HepG2 (cell line): ENCODE measurements around the gene STAT5A. TPM values are rescaled to one million over a fixed set of nuclear protein-coding genes. Genes with fewer than 3 reads are reported as not detected.
A peak's percentile ranks its signal among the peaks of the same experiment; 100 is the strongest.

ENCODE experiments used
- GABPB1 ChIP-seq: IDR thresholded peaks from 2 replicates; pipeline ENCODE4 v1.6.1; 2016; ENCODE audit warnings: mild to moderate bottlenecking, missing genetic modification reagents, moderate library complexity, missing compliant biosample characterization
- GATAD1 ChIP-seq: IDR thresholded peaks from 2 replicates; pipeline ENCODE4 v1.6.1; 2016; ENCODE audit warnings: missing genetic modification reagents, missing compliant biosample characterization
- KAT7 ChIP-seq: IDR thresholded peaks from 2 replicates; pipeline ENCODE4 v1.6.1; 2018; ENCODE audit warnings: borderline replicate concordance, missing compliant biosample characterization
- KDM3A ChIP-seq: IDR thresholded peaks from 2 replicates; pipeline ENCODE4 v1.6.1; 2018; ENCODE audit warnings: low read depth, missing compliant biosample characterization
- LCORL ChIP-seq, 2 experiments: fragments of 450-650 bp in 1 of 2; sonication (generic) in 1 of 2; formaldehyde crosslinking in 1 of 2; IDR thresholded peaks; 2 replicates each; pipeline versions ENCODE4 v1.5.0 to v1.6.1; 2017 to 2020; ENCODE audit warnings: antibody characterized with exemption in 1 of 2, missing genetic modification reagents in 1 of 2
- MTA1 ChIP-seq: sonication (generic); formaldehyde crosslinking; IDR thresholded peaks from 2 replicates; pipeline ENCODE4 v1.4.0; 2020; ENCODE audit warnings: missing genetic modification reagents, mild to moderate bottlenecking, borderline replicate concordance
- PHF5A ChIP-seq: IDR thresholded peaks from one replicate; pipeline ENCODE4 v1.6.1; 2018; ENCODE audit warnings: low read depth, missing genetic modification reagents; ENCODE audit not compliant: unreplicated experiment
- ZNF441 ChIP-seq: sonication (generic); formaldehyde crosslinking; IDR thresholded peaks from 2 replicates; pipeline ENCODE4 v1.7.0; 2021; ENCODE audit warnings: missing genetic modification reagents, borderline replicate concordance
- ZNF468 ChIP-seq: sonication (generic); formaldehyde crosslinking; IDR thresholded peaks from 2 replicates; pipeline ENCODE4 v1.8.0; 2022; ENCODE audit warnings: mild to moderate bottlenecking, moderate library complexity, missing genetic modification reagents
- ZNF724P ChIP-seq: sonication (generic); formaldehyde crosslinking; IDR thresholded peaks from 2 replicates; pipeline ENCODE4 v1.8.0; 2022; ENCODE audit warnings: missing genetic modification reagents, borderline replicate concordance
- ZSCAN22 ChIP-seq: sonication (generic); formaldehyde crosslinking; IDR thresholded peaks from 2 replicates; pipeline ENCODE4 v1.4.0; 2020; ENCODE audit warnings: mild to moderate bottlenecking, missing genetic modification reagents
- polyA plus RNA-seq, 8 experiments: library from polyadenylated mRNA; depleted of rRNA in 3 of 8; stranded (reverse) in 7 of 8; unstranded in 1 of 8; fragments of >200 nt; fragmentation: Illumina TruSeq in 4 of 8; extraction: Trizol in 4 of 8; gene quantifications; 2 replicates each; pipeline versions ENCODE4 v1.2.1 to v1.2.3, GENCODE V29; 2011 to 2016; ENCODE audit warnings: low read depth in 4 of 8, missing spikeins in 1 of 8, mixed read lengths in 1 of 8; ENCODE audit not compliant: insufficient read depth in 1 of 8
- total RNA-seq, 5 experiments: library from RNA; depleted of rRNA; stranded (reverse); fragments of >200 nt; fragmentation: Illumina TruSeq; extraction: Trizol; gene quantifications; 2 replicates each; pipeline ENCODE4 v1.2.3, GENCODE V29; 2016; ENCODE audit warnings: low read depth in 1 of 5
- TF ChIP-seq, protein P1 (sequence below): IDR thresholded peaks from 2 replicates; pipeline ENCODE4 v1.6.1; 2016; ENCODE audit warnings: low read depth, borderline replicate concordance
- TF ChIP-seq, protein P2 (sequence below): sonication (generic); formaldehyde crosslinking; IDR thresholded peaks from 2 replicates; pipeline ENCODE4 v1.4.0; 2020; ENCODE audit warnings: mild to moderate bottlenecking, missing genetic modification reagents
- TF ChIP-seq, protein P3 (sequence below): sonication (generic); formaldehyde crosslinking; IDR thresholded peaks from 2 replicates; pipeline ENCODE4 v1.4.0; 2020; ENCODE audit warnings: mild to moderate bottlenecking, missing genetic modification reagents, borderline replicate concordance
- TF ChIP-seq, protein P4 (sequence below): sonication (generic); formaldehyde crosslinking; IDR thresholded peaks from 2 replicates; pipeline ENCODE4 v1.5.1; 2020; ENCODE audit warnings: missing genetic modification reagents, mild to moderate bottlenecking, borderline replicate concordance

The STAT5A gene
- total and polyA plus RNA-seq, 2 of the 13 experiments (the other 11 are each of a cell fraction or from before 2014, with no cell fraction given), result 1.4 to 4.1 TPM

DNA sequence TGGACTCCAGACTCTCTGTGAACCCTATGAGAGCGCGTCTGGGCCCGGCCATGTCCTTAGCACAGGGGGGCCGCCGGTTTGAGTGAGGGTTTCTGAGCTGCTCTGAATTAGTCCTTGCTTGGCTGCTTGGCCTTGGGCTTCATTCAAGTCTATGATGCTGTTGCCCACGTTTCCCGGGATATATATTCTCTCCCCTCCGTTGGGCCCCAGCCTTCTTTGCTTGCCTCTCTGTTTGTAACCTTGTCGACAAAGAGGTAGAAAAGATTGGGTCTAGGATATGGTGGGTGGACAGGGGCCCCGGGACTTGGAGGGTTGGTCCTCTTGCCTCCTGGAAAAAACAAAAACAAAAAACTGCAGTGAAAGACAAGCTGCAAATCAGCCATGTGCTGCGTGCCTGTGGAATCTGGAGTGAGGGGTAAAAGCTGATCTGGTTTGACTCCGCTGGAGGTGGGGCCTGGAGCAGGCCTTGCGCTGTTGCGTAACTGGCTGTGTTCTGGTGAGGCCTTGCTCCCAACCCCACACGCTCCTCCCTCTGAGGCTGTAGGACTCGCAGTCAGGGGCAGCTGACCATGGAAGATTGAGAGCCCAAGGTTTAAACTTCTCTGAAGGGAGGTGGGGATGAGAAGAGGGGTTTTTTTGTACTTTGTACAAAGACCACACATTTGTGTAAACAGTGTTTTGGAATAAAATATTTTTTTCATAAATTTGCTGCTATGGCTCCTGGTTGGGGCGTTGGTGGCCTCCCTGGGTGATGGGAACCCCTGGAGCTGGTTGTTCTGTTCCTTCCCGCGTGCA is 23.1 kb downstream of the STAT5A start (continued):
- TF ChIP-seq KDM3A (CRISPR knock-in tag), result peak; percentile 82
- TF ChIP-seq ZSCAN22 (CRISPR knock-in tag), result no peak
- TF ChIP-seq, protein P1, sequence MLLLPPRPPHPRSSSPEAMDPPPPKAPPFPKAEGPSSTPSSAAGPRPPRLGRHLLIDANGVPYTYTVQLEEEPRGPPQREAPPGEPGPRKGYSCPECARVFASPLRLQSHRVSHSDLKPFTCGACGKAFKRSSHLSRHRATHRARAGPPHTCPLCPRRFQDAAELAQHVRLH (CRISPR knock-in tag), result peak; percentile 61; the same call in 1 of the 2 replicates
- TF ChIP-seq, protein P2, sequence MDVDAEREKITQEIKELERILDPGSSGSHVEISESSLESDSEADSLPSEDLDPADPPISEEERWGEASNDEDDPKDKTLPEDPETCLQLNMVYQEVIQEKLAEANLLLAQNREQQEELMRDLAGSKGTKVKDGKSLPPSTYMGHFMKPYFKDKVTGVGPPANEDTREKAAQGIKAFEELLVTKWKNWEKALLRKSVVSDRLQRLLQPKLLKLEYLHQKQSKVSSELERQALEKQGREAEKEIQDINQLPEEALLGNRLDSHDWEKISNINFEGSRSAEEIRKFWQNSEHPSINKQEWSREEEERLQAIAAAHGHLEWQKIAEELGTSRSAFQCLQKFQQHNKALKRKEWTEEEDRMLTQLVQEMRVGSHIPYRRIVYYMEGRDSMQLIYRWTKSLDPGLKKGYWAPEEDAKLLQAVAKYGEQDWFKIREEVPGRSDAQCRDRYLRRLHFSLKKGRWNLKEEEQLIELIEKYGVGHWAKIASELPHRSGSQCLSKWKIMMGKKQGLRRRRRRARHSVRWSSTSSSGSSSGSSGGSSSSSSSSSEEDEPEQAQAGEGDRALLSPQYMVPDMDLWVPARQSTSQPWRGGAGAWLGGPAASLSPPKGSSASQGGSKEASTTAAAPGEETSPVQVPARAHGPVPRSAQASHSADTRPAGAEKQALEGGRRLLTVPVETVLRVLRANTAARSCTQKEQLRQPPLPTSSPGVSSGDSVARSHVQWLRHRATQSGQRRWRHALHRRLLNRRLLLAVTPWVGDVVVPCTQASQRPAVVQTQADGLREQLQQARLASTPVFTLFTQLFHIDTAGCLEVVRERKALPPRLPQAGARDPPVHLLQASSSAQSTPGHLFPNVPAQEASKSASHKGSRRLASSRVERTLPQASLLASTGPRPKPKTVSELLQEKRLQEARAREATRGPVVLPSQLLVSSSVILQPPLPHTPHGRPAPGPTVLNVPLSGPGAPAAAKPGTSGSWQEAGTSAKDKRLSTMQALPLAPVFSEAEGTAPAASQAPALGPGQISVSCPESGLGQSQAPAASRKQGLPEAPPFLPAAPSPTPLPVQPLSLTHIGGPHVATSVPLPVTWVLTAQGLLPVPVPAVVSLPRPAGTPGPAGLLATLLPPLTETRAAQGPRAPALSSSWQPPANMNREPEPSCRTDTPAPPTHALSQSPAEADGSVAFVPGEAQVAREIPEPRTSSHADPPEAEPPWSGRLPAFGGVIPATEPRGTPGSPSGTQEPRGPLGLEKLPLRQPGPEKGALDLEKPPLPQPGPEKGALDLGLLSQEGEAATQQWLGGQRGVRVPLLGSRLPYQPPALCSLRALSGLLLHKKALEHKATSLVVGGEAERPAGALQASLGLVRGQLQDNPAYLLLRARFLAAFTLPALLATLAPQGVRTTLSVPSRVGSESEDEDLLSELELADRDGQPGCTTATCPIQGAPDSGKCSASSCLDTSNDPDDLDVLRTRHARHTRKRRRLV (CRISPR knock-in tag), result peak; percentile 51; the same call in 1 of the 2 replicates
- peak; percentile 73 for TF ChIP-seq MTA1 (CRISPR knock-in tag)
- TF ChIP-seq ZNF468 (CRISPR knock-in tag), result no peak
- TF ChIP-seq GATAD1 (CRISPR knock-in tag), result peak; percentile 77
- TF ChIP-seq, protein P3, sequence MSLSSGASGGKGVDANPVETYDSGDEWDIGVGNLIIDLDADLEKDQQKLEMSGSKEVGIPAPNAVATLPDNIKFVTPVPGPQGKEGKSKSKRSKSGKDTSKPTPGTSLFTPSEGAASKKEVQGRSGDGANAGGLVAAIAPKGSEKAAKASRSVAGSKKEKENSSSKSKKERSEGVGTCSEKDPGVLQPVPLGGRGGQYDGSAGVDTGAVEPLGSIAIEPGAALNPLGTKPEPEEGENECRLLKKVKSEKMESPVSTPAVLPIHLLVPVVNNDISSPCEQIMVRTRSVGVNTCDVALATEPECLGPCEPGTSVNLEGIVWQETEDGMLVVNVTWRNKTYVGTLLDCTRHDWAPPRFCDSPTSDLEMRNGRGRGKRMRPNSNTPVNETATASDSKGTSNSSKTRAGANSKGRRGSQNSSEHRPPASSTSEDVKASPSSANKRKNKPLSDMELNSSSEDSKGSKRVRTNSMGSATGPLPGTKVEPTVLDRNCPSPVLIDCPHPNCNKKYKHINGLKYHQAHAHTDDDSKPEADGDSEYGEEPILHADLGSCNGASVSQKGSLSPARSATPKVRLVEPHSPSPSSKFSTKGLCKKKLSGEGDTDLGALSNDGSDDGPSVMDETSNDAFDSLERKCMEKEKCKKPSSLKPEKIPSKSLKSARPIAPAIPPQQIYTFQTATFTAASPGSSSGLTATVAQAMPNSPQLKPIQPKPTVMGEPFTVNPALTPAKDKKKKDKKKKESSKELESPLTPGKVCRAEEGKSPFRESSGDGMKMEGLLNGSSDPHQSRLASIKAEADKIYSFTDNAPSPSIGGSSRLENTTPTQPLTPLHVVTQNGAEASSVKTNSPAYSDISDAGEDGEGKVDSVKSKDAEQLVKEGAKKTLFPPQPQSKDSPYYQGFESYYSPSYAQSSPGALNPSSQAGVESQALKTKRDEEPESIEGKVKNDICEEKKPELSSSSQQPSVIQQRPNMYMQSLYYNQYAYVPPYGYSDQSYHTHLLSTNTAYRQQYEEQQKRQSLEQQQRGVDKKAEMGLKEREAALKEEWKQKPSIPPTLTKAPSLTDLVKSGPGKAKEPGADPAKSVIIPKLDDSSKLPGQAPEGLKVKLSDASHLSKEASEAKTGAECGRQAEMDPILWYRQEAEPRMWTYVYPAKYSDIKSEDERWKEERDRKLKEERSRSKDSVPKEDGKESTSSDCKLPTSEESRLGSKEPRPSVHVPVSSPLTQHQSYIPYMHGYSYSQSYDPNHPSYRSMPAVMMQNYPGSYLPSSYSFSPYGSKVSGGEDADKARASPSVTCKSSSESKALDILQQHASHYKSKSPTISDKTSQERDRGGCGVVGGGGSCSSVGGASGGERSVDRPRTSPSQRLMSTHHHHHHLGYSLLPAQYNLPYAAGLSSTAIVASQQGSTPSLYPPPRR (CRISPR knock-in tag), result peak; percentile 59; the same call in 1 of the 2 replicates
- peak; percentile 46; the same call in 1 of the 2 replicates for TF ChIP-seq KAT7 (CRISPR knock-in tag)
- no peak for TF ChIP-seq LCORL (IDR thresholded peaks at IDR 0.05)
- peak; percentile 92 for TF ChIP-seq LCORL (CRISPR knock-in tag; IDR thresholded peaks at IDR 0.05)
- peak; percentile 92 for TF ChIP-seq ZNF441 (CRISPR knock-in tag)
- peak; percentile 20 for TF ChIP-seq ZNF724P (CRISPR knock-in tag)
- TF ChIP-seq, protein P4, sequence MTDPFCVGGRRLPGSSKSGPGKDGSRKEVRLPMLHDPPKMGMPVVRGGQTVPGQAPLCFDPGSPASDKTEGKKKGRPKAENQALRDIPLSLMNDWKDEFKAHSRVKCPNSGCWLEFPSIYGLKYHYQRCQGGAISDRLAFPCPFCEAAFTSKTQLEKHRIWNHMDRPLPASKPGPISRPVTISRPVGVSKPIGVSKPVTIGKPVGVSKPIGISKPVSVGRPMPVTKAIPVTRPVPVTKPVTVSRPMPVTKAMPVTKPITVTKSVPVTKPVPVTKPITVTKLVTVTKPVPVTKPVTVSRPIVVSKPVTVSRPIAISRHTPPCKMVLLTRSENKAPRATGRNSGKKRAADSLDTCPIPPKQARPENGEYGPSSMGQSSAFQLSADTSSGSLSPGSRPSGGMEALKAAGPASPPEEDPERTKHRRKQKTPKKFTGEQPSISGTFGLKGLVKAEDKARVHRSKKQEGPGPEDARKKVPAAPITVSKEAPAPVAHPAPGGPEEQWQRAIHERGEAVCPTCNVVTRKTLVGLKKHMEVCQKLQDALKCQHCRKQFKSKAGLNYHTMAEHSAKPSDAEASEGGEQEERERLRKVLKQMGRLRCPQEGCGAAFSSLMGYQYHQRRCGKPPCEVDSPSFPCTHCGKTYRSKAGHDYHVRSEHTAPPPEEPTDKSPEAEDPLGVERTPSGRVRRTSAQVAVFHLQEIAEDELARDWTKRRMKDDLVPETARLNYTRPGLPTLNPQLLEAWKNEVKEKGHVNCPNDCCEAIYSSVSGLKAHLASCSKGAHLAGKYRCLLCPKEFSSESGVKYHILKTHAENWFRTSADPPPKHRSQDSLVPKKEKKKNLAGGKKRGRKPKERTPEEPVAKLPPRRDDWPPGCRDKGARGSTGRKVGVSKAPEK (CRISPR knock-in tag), result 0 out of 2 replicates have a peak, but pooled peaks have one; percentile 57
- peak; percentile 30; the same call in 1 of the 2 replicates for TF ChIP-seq GABPB1 (CRISPR knock-in tag)
- no peak for TF ChIP-seq PHF5A (CRISPR knock-in tag)
